GM19455 (cell line): ENCODE data around the gene ERGIC1.

Experiments used
- ATAC-seq: cut with Tn5 transposase; IDR thresholded peaks from one replicate; pipeline ENCODE4 v1.9.1; 2021; ENCODE audit not compliant: unreplicated experiment

The ERGIC1 gene

GRCh38 chr5:172899436-172899835, 65.4 kb downstream of the ERGIC1 start:
- no peak for ATAC-seq

GRCh38 chr5:172901012-172901780, 67.1 kb downstream of the ERGIC1 start:
- no peak for ATAC-seq

DNA sequence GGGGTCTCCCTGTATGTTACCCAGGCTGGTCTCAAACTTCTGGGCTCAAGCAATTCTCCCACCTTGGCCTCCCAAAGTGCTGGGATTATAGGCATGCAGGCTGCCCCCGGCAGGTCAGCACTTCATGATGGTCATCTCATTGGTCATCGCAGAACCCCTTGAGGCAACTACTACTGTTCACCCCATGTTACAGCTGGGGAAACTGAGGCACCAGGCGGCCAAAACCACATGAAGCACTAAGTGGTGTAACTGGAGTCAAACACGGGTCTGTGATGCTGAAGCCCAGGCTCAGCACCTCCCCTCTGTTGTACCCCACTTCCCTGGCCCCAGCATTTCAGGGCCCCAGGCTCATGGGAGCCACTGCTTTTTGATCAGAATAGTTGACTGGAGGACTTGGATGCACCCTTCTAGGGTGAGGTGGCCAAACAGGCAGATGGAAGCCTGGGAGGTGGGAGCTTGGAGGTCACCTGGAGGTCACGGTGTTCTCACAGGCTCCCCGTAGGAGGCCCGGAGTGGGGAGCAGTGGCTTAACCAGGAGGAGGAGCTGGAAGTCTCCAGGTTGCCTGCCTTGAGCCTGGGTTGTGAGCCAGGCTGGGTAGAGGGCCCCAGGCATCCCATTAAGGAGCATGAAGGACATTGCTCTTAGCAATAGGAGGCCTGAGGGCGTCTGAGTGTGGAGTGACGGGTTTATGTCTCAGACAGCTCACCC, 67.9 kb downstream of the ERGIC1 start:
- no peak for ATAC-seq

GRCh38 chr5:172902497-172903472, 68.7 kb downstream of the ERGIC1 start:
- no peak for ATAC-seq

DNA sequence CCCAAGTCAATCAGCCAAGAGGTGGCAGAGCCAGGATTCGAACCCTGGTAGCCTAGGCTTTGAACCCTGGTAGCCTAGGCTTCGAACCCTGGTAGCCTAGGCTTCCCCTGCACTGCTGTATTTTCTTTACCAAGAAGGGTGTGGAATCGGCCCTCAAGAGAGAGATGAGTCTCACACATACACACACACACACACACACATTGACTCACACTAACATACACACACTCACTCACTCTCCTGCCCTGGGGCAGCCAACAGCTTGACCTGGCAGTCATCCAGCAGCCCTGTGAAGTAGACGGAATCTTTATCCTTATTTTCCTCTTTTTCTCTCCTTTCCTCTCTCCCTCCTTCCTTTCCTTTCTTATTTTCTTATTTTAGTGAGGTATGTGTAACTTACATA, 69.7 kb downstream of the ERGIC1 start:
- no peak for ATAC-seq

DNA sequence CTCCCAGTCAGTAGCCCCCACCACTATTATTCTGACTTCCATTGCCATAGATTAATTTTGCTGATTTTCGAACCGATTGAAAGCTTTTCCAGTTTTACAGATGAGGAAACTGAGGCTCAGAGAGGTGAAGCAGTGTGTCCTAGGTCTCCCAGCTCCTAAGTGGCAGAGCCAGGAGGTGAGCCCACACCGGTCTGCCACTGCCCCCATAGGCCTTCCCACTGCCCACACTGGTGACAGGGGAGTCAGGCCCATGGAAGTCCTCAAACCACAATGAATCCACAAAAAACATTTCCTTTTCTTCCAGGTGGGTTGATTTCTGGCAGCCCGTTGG, 70.2 kb downstream of the ERGIC1 start:
- ATAC-seq, result no peak

DNA sequence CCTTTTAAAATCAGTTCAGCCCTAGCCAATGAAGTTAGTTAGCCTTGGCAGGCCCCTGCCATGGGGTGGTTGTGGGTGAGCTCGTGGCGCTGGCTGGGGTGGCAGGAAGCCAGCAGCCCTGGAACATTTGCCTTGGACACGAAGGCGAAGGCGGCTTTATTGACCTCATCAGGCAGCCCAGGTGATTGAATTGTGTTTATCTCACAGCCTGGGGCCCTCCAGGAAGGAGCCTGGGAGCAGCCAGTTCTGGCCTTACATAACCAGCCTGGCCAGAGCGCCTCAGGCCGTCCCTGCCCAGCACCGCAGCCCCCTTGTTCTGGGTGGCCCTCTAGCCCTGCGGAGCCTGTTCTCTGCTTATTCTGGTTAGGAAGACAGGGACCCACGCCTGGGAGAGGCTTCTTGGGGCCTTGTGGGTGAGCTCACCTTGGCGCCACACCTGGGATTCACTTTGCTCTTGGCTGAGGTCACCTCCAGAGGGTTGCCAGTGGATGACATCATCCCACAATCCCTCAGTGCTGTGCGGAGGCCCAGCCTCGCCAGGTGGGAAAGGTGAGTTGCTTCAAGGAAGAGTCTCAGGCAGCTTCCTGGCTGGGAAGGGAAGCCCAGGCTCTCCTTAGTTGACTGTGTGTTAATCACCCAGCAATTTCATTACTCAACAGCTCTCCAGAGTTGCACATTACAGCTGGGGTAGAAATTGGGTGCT, 70.7 kb downstream of the ERGIC1 start:
- no peak for ATAC-seq

GRCh38 chr5:172905346-172906140, 71.5 kb downstream of the ERGIC1 start:
- ATAC-seq, result no peak

DNA sequence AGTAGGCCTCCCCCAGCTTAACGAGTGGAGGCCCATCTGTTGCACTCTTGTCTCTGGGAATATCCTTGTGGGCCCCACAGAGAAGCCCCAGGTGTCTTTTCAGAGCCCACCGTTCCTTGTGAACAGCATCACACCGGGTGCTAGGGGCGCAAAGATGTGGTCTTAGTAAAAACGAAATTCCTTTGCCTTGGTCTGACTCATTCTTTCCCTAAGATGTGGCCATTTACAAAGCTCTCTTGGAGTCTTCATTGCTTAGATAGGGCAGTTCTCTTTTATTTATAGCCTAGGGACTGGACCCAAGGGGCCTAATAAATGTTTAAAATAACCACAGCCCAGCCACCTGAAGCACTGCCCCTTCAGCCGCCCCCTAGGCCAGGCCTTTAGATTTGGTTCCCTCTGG, 72.4 kb downstream of the ERGIC1 start:
- ATAC-seq, result peak; percentile 65

DNA sequence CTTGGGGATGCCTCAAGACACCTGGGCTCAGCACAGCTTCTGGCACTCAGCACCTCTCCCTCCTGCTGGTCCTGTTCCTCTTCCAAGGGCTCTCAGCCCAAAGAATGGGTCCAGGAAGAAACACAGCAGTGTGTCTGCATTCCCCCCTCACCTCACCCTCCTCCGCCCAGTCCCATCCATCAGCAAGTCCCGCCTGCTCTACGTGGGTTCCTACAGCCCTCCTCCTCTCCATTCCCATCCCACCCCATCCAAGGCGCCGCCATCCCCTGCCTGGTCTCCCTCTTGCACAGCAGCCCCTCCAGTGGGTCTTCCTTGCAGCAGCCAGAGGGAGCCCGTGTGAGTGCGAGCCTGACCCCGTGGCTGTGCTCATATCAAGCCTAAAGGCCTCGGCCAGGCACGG, 72.8 kb downstream of the ERGIC1 start:
- ATAC-seq, result peak; percentile 9

DNA sequence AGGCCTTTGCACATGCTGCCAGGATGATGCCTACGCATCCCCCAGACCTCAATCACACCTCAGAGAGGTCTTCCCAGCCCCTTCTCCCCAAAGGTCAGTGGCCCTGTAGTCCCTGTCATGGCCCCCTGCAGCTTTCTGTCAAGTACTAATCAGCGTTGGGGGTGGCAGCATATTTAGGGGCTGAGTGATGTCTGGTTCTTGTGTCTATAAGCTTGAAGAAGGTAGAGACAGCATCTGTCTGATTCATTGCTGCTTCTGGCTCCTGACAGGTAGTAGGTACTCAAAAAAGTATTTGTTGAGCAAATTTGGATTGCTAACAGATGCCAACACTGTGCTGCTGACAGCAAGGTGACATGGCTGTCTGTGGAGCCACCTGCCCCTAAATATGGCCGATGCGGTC, 73.6 kb downstream of the ERGIC1 start:
- no peak for ATAC-seq

- no peak for ATAC-seq
Observed at GRCh38 chr5:172908662-172909061, 74.6 kb downstream of the ERGIC1 start.

GRCh38 chr5:172909931-172910502, 76.0 kb downstream of the ERGIC1 start:
- no peak for ATAC-seq

DNA sequence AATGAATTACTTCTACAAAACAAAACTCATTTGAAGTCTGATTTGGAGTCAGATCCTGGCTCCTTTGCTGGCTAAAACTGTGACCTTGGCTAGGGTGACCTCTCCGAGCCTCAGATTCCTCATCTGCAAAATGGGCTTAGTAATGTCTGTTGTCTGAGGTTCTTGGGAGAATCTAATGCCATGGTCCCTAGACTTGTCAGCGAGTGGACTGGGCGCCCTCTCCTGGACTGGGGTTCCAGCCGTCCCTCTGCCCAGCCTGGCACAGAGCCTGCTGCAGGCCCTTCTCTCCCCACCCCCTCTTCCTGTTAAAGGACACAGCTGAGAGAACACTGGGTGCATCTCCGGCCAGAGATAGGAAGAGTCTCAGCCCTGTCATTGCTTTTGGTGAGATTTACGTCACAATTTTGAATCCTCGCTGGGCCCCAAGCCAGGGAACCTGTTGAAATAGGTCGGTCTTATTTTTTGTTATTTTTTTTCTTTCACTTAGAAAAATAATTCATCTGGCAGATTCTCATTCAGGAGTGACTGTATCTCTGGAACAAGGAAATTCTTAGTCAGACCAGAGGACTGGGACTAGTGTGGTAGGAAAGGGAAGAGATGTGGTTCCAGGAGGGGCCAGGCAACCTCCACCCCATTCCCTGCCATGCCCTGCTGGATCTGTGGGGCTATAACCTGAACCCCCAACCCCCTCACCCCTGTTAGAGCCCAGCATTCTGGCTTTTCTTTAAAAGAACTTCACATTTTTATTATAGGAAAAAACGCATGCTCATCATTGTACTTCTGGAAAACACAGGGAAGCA, 77.0 kb downstream of the ERGIC1 start:
- ATAC-seq, result no peak

DNA sequence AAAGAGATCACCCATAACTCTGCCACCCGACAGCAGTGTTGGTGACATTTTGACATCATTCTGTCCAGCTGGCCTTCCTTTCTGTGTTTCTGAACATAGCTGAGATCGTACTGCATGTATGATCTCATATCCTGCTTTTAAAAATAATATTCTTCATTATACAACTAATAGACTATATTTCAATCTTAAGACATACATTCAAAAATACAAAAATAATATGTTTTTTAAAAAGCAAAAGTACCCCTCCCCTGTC, 77.5 kb downstream of the ERGIC1 start:
- ATAC-seq, result no peak

- no peak for ATAC-seq
Observed at GRCh38 chr5:172911976-172912375, 77.9 kb downstream of the ERGIC1 start.

DNA sequence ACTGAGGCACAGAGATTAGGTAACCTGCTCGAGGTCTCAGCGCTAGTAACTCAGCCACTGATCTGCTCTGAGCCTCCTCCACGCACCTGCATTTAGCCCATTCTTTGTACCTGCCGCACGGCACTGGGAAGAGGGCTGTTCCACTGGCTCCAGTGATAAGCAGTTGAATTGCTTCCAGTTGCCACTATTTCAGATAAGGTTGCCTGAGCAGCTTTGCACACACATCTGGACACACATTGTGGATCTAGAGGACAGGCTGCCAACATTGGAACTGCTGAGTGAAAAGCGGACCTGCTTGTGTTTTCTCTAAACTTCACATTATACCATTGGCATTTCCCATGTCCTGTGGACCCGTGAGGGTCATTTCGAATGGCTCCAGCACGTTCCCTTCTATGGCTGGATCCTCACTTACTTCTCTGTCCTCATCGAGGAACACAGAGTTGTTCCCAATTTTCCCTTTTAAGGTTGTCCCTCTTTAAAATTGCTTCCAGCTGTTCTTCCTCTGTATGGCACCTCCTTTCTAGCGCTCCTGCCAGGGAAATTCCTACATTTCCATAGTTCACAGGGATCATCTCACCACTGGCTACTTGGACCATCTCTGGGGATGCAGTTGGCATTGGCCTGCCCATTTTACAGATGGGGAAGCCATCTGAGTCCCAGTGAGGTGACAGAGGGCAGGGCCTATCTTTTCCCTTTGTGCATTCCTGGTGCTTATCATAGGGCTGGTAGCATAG, 79.2 kb downstream of the ERGIC1 start:
- no peak for ATAC-seq

DNA sequence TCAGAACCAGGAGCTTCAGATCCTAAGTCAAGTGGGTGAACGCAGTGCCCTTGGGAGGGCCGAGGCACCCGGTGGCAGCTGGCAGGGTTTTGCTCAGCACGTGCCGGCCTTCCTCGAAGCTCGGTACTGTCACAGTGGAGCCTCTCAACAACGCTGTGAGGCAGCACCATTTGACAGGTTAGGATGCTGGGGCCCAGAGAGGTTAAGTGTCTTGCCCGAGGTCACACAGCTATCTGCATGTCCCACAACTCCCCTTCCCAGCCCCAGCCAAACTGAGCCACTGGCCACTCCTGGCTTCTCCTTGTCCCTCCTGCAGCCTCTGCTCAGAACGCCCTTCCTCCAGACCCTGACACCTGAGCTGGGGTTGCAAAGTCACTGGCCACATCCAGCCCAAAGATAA, 81.5 kb downstream of the ERGIC1 start:
- no peak for ATAC-seq
